ENCODE measurements around the gene ZNF74. TPM values are rescaled to one million over a fixed set of nuclear protein-coding genes. Genes with fewer than 3 reads are reported as not detected.
A peak's percentile ranks its signal among the peaks of the same experiment; 100 is the strongest.

Gene ZNF74
- total and polyA plus RNA-seq, 4 donors = 2.9 to 10.3 (median 4.2) TPM

DNA sequence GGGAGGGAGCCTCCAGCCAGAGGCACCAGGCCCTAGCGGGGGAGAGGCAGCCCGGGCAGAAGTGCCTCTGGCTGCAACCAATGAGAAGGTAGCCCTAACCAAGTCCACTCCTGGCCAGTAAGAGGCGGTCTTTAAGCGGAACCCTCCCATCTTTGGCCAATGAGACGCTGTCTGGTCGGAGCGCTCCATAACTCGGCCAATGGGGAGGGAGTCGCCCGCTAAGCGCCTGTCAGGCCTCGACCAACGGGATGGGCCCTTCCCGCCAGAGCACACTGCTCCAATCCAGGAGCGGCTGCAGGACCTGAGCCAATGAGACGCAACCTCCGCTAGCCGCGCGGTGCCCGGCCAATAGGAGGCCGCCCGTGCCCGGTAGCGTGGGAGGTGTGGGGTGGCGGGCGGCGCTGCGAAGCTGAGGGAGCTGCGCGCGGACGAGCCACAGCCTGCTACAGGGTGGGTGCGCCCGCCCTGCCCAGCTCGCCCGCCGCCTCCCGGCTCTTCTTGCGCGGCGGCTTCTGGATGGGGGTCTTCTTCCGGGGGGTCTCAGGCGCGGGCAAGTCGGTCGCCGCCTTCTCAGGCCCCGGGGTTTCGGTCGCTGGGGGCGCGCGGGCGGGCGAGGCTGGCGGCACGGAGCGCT lies 31.1 kb downstream of the ZNF74 start:
- H3K27me3 ChIP-seq (ENCODE audit: control insufficient read depth in 1 of 2, insufficient read depth in 2 of 2, low read length in 1 of 2) = no peaks in the 10 kb centered on the region
- H3K36me3 ChIP-seq (ENCODE audit: control insufficient read depth in 1 of 2, insufficient read depth in 2 of 2, low read length in 1 of 2) = peaks cover 0 to 2% of the 10 kb centered on the region in 2 donors
- no peak overlapping the region for H3K27ac ChIP-seq (ENCODE audit: low read depth in 1 of 2, low read length in 2 of 2)
- no peaks in the 10 kb centered on the region for H3K9me3 ChIP-seq (ENCODE audit: control insufficient read depth, low read length)
- H3K4me1 ChIP-seq (ENCODE audit: control insufficient read depth in 1 of 2, insufficient read depth in 2 of 2, low read length in 2 of 2) = no peaks in the 10 kb centered on the region
- no peak overlapping the region for H3K4me3 ChIP-seq (ENCODE audit: low read length in 2 of 2)
- intact Hi-C loops (cut with DNase I) = no loop called here
- 86 to 87% methylated on average over 58 to 59 of the region's 59 CpGs for WGBS, 2 donors
- ATAC-seq (ENCODE audit: low FRiP score) (no peak), DNase-seq (peak in 1 of 2 donors; percentile 52)

DNA sequence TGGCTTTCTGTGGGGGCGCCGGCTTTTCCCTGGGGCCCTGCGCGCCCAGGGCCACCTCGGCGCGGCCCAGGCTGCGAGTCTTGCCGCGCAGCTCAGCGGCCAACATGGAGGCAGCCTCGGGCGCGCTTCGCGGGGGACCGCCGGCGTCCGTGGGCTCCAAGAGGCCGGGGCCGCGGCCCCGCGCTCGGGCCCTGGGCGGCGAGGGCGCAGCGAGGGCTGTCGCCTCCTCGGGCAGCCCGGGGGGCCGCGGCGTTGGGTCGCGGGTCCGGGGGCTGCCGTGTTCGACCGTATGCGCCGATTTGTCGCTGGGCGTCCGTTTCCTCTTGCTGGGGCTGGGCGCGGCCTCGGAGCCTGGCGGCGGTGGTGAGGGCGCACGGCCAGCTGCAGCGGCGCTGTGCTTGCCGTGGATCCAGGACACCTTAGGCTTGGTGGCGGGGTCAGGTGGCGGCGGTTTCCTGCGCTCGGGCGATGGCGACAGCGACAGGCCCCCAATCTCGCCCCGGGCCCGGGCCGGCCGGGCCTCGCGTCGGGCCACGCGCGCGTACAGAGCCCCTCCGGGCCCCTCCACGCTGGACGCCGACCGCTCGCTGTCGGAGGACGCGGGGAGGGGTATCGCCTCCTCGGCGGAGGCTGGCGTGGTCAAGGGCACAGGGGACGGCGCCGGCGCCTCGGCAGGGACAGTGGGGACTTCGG lies 31.8 kb downstream of the ZNF74 start:
- ATAC-seq (ENCODE audit: low FRiP score) = no peak
- 81 to 82% methylated on average over 66 to 96 of the region's 96 CpGs for WGBS, 2 donors
- Histone ChIP-seq H3K9me3 (ENCODE audit: control insufficient read depth, low read length) (no peaks in the 10 kb centered on the region), H3K4me1 (ENCODE audit: control insufficient read depth in 1 of 2, insufficient read depth in 2 of 2, low read length in 2 of 2) (no peaks in the 10 kb centered on the region), H3K27ac (ENCODE audit: low read depth in 1 of 2, low read length in 2 of 2) (no peak overlapping the region), H3K27me3 (ENCODE audit: control insufficient read depth in 1 of 2, insufficient read depth in 2 of 2, low read length in 1 of 2) (no peaks in the 10 kb centered on the region), H3K4me3 (ENCODE audit: low read length in 2 of 2) (no peak overlapping the region), H3K36me3 (ENCODE audit: control insufficient read depth in 1 of 2, insufficient read depth in 2 of 2, low read length in 1 of 2) (peaks cover 0 to 2% of the 10 kb centered on the region in 2 donors)
- intact Hi-C loops (cut with DNase I) = no loop called here
- peak; percentile 46 to 71 for DNase-seq

DNA sequence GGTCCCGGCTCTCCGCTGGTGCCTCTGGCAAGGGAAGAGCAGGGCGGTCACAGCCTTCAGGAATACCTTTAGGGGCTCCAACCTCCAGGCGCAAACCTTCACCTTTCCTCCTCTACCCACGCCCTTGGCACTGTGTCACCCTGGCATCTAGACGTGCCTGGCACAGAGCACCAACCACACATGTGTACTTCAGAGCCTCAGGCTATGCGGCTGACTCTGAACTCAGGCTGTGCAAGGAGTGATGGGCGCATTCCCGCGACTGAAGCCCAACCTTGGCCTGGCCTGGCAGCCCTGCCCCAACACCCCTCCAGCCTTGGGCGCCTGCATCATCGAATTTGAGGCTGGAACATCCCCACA lies 32.3 kb downstream of the ZNF74 start:
- 75 to 80% methylated on average over 10 to 12 of the region's 12 CpGs for WGBS, 2 donors
- intact Hi-C loops (cut with DNase I) = no loop called here
- Histone ChIP-seq H3K4me3 (ENCODE audit: low read length in 2 of 2) (no peak overlapping the region), H3K36me3 (ENCODE audit: control insufficient read depth in 1 of 2, insufficient read depth in 2 of 2, low read length in 1 of 2) (peaks cover 0 to 2% of the 10 kb centered on the region in 2 donors), H3K4me1 (ENCODE audit: control insufficient read depth in 1 of 2, insufficient read depth in 2 of 2, low read length in 2 of 2) (no peaks in the 10 kb centered on the region), H3K27ac (ENCODE audit: low read depth in 1 of 2, low read length in 2 of 2) (no peak overlapping the region), H3K27me3 (ENCODE audit: control insufficient read depth in 1 of 2, insufficient read depth in 2 of 2, low read length in 1 of 2) (no peaks in the 10 kb centered on the region), H3K9me3 (ENCODE audit: control insufficient read depth, low read length) (no peaks in the 10 kb centered on the region)
- ATAC-seq (ENCODE audit: low FRiP score) (no peak), DNase-seq (peak in 1 of 2 donors; percentile 41)

DNA sequence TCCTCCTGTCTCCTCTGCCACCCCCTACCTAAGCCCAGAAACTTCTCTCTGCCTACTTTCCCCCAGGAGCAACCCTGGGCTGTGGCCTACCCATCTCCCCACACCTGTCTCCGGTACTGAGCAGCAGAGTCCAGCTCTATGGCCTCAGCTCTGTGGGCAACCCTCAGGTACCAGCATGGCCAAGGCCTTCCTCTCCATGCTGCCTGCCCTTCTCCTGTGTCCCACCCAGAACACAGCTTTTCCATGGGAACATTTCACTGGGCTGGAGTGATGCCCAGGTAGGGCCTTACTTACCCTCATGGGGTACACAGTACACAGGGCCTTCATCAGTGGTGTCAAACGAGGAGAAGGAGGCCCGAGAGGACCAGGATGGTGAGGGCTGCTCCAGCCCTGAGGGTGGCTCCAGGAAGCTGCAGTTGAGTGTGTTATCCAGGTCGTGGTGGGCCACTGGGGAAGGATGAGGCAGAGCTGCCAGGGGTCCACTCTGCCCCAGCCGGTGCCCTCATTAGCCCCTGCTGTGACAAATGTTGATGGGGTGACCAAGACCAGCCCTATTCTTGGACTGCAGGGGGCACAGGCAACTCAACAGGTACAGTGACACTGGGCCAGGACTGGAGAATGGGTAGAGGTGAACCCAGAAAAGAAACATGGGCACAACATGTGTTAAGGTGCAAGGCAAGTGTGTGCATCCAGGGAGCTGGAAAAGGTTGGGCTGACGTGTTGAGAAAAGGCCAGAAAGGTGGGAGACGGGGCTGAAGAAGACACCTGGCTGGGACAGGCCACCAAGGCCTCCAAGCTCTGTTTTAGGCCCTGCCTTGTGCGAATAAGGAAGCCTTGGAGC lies 33.4 kb downstream of the ZNF74 start:
- Histone ChIP-seq H3K27ac (ENCODE audit: low read depth in 1 of 2, low read length in 2 of 2) (no peak overlapping the region), H3K4me1 (ENCODE audit: control insufficient read depth in 1 of 2, insufficient read depth in 2 of 2, low read length in 2 of 2) (no peaks in the 10 kb centered on the region), H3K27me3 (ENCODE audit: control insufficient read depth in 1 of 2, insufficient read depth in 2 of 2, low read length in 1 of 2) (no peaks in the 10 kb centered on the region), H3K36me3 (ENCODE audit: control insufficient read depth in 1 of 2, insufficient read depth in 2 of 2, low read length in 1 of 2) (peaks cover 0 to 2% of the 10 kb centered on the region in 2 donors), H3K9me3 (ENCODE audit: control insufficient read depth, low read length) (no peaks in the 10 kb centered on the region), H3K4me3 (ENCODE audit: low read length in 2 of 2) (no peak overlapping the region)
- WGBS, 2 donors = 89 to 93% methylated on average over 8 of the region's 8 CpGs
- DNase-seq (peak; percentile 30 to 32), ATAC-seq (ENCODE audit: low FRiP score) (no peak)
- intact Hi-C loops (cut with DNase I) = no loop called here

DNA sequence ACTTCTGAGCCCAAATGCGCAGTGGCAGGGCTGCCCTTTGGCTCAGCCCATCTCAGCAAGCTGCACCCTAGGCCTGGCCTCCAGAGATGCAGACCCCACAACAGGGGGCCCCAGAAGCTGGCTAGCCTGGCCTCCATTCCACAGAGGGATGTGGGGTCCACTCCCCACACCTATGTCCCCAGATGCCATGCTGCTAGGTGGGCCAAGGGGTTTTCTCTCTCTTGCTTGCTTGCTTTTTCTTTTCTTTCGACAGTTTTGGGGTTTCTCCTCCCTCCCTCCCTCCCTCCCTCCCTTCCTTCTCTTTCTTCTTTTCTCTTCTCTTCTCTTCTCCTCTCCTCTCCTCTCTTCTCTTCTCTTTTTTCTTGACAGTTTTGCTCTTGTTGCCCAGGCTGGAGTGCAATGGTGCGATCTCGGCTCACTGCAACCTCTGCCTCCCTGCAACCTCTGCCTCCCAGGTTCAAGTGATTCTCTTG lies 34.0 kb downstream of the ZNF74 start:
- Histone ChIP-seq H3K9me3 (ENCODE audit: control insufficient read depth, low read length) (no peaks in the 10 kb centered on the region), H3K4me3 (ENCODE audit: low read length in 2 of 2) (no peak overlapping the region), H3K4me1 (ENCODE audit: control insufficient read depth in 1 of 2, insufficient read depth in 2 of 2, low read length in 2 of 2) (no peaks in the 10 kb centered on the region), H3K36me3 (ENCODE audit: control insufficient read depth in 1 of 2, insufficient read depth in 2 of 2, low read length in 1 of 2) (peaks cover 0 to 2% of the 10 kb centered on the region in 2 donors), H3K27ac (ENCODE audit: low read depth in 1 of 2, low read length in 2 of 2) (no peak overlapping the region), H3K27me3 (ENCODE audit: control insufficient read depth in 1 of 2, insufficient read depth in 2 of 2, low read length in 1 of 2) (no peaks in the 10 kb centered on the region)
- ATAC-seq (ENCODE audit: low FRiP score) (no peak), DNase-seq (peak; percentile 30 to 33)
- WGBS, 2 donors = 97% methylated on average over 4 of the region's 4 CpGs
- intact Hi-C loops (cut with DNase I) = no loop called here

DNA sequence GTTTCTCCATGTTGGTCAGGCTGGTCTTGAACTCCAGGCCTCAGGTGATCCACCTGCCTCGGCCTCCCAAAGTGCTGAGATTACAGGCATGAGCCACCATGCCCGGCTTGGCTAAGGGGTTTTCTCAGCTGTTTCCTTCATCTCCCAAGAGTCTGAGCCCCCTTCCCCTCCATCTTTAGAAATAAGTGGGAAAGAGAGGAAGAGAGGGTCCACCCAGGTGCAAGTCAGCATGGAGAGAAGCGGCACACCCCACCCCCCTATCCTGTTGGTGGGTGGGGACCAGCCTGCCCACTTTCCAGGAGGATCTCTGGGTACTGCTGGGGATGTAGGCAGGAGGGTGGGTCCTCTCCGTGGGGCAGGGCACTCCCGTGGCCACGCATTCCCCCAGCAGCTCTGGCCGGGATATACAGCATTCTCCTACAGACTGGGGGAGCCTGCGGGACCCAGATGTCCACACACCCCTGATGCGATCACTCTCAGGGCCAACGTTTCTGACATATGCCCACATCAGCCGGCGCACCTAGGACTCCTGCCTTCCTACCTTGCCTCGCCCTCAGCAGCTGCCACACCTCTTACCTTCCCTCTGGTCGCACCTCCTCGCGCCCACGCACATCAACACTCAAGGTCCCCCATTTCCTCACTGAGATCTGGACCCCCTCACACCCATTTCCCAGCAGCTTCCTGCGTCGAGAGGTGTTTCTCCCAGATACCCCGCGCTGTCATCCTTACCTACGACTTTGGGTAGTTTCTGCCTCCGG lies 34.7 kb downstream of the ZNF74 start:
- no peak overlapping the region for H3K27ac ChIP-seq (ENCODE audit: low read depth in 1 of 2, low read length in 2 of 2)
- 89 to 92% methylated on average over 23 of the region's 23 CpGs for WGBS, 2 donors
- ATAC-seq (ENCODE audit: low FRiP score) (no peak), DNase-seq (peak; percentile 45 to 66)
- no peaks in the 10 kb centered on the region for H3K9me3 ChIP-seq (ENCODE audit: control insufficient read depth, low read length)
- no peaks in the 10 kb centered on the region for H3K27me3 ChIP-seq (ENCODE audit: control insufficient read depth in 1 of 2, insufficient read depth in 2 of 2, low read length in 1 of 2)
- intact Hi-C loops (cut with DNase I) = no loop called here
- H3K4me3 ChIP-seq (ENCODE audit: low read length in 2 of 2) = no peak overlapping the region
- H3K4me1 ChIP-seq (ENCODE audit: control insufficient read depth in 1 of 2, insufficient read depth in 2 of 2, low read length in 2 of 2) = no peaks in the 10 kb centered on the region
- H3K36me3 ChIP-seq (ENCODE audit: control insufficient read depth in 1 of 2, insufficient read depth in 2 of 2, low read length in 1 of 2) = peaks cover 0 to 2% of the 10 kb centered on the region in 2 donors

DNA sequence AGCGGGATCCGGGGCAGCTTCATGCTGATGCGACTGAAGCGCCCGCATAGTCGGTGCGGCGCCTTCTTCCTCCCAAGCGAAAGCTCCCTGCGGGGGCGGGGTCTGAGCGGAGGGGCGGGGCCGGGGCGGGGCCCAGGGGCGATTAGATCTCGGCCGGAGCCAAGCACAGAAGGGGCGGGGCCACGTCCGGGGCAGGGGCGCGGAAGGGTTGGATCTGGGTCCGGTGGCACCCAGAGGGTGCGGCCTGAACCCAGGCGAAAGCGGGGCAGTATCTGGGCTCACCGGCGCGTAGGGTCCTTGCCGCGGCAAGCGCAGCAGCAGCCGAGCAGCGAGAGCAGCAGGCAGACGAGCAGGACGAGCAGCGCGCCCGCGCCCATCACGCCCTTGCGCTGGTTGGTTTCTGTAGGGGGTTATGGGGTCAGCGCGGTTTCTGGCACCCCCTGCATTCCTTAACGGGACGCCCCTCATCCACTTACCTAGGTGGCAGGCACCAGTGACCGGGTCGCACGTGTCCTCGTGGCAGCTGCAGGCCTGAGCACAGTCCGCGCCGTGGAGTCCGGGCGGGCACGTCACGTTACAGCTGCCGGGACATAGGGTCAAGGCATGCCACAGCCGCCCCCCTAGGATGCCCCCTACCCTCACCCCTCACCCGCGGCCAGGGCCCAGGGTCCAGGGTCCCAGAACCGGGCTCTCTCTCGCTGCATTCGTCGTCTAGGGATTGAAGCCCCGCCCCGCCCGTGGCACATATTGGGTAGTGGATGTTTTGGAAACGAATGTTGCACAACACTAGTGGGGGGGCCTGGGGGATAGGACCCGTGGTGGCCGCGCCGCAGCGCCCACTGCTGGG lies 35.5 kb downstream of the ZNF74 start:
- no peak for ATAC-seq (ENCODE audit: low FRiP score)
- Histone ChIP-seq H3K9me3 (ENCODE audit: control insufficient read depth, low read length) (no peaks in the 10 kb centered on the region), H3K4me1 (ENCODE audit: control insufficient read depth in 1 of 2, insufficient read depth in 2 of 2, low read length in 2 of 2) (no peaks in the 10 kb centered on the region), H3K27me3 (ENCODE audit: control insufficient read depth in 1 of 2, insufficient read depth in 2 of 2, low read length in 1 of 2) (no peaks in the 10 kb centered on the region), H3K27ac (ENCODE audit: low read depth in 1 of 2, low read length in 2 of 2) (no peak overlapping the region), H3K4me3 (ENCODE audit: low read length in 2 of 2) (no peak overlapping the region), H3K36me3 (ENCODE audit: control insufficient read depth in 1 of 2, insufficient read depth in 2 of 2, low read length in 1 of 2) (peaks cover 0 to 2% of the 10 kb centered on the region in 2 donors)
- WGBS, 2 donors = 78 to 79% methylated on average over 75 of the region's 75 CpGs
- peak; percentile 73 to 87 for DNase-seq
- intact Hi-C loops (cut with DNase I) = no loop called here
